ENCODE results near the gene HOXA10. TPM values are rescaled to one million over a fixed set of nuclear protein-coding genes. Genes with fewer than 3 reads are reported as not detected.

Gene HOXA10
- total RNA-seq, 6 experiments from 2014 or later: 38.9 to 43.5 (median 41.1) TPM

GRCh38 chr7:27215356-27215755 is 41.2 kb upstream of the HOXA10 start:
- TF ChIP-seq CTCF (IDR thresholded peaks at IDR 0.05): no peak
- no peaks in the 10 kb centered on the region for H3K9me3 Mint-ChIP-seq
- no peak for DNase-seq
- H3K4me1 Mint-ChIP-seq (ENCODE audit: low read depth): peaks cover 11% of the 10 kb centered on the region
- no peak overlapping the region for H3K27ac Mint-ChIP-seq
- peaks cover 13% of the 10 kb centered on the region for H3K27me3 Mint-ChIP-seq (ENCODE audit: insufficient read depth)
- no peaks in the 10 kb centered on the region for H3K36me3 Mint-ChIP-seq (ENCODE audit: low read depth)
- no peak overlapping the region for H3K4me3 Mint-ChIP-seq

DNA sequence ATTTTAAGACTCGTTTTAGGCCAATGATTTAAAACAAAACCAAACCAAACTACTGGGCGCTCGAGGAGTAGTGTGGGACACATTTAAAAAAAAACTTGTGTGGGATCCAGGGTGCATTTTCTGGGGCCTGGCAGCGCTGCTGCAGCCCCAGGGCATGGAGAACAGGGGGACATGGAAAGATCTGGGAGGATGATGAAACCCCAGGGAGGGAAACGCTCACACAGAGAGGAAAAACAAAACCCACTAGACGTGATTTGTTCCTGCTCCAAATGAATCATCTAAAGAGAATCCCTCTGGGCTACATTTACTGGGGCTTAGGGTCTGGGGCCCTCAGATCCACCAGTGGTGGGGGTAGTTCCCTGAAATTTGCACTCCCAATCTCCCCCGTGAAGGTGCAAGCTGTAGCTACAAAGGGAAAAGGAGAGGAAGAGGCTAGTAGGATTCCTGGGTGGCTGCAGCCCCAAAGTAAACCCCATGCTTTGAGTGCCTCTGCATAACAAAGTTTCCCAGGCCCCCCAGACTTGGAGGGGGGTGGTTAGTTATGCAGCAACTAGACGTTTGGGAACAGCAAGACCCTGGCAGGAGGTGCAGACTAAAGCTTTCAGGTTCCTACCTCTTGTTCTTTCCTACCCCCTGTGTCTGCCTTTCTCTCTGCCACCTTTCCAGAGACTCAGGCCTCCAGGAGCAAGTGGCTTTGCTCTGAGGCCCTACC is 40.3 kb upstream of the HOXA10 start:
- Mint-ChIP-seq H3K36me3 (ENCODE audit: low read depth) (no peaks in the 10 kb centered on the region), H3K27ac (no peak overlapping the region; the same call in 1 of the 2 replicates), H3K4me1 (ENCODE audit: low read depth) (peaks cover 14% of the 10 kb centered on the region), H3K4me3 (no peak overlapping the region), H3K9me3 (no peaks in the 10 kb centered on the region), H3K27me3 (ENCODE audit: insufficient read depth) (peaks cover 6% of the 10 kb centered on the region)
- TF ChIP-seq CTCF (IDR thresholded peaks at IDR 0.05): no peak
- DNase-seq: no peak

DNA sequence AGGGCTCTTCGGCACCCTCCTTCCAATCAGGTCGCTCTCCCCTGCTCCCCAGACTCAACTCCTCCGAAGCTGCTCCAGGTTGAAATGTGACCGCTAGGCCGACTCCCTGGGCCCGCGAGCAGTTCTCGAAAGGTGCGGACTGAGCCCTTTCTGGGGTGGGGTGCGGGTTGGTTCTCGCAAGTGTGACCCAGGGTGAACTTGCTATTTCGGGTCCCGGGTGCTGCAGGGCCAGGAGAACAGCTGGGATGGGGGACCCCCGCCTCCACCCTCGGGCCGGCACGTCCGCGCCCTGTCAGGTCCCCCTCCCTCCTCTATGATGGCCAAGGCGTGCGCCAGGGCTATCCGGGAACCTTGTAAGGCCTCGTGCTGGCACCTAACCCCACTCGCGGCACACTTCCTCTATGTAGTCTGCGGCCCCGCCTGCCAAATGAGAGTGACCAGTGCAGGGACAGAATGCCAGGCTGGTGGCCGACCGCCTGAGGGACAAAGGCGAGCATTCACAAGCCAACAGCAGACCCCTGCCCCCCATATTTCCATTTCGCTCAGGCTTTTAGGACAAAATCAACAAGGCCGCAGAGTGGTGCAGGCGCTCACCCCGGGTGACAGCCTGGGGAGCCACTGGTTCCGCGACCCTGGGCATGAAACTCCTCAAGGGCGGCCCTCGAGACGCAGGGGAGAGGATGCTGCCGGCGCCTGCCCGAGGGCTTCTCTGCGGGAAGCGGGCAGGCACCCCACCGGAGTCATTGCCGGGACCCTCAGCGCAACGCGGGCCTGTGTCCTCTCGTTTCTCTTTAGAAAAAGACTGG is 39.5 kb upstream of the HOXA10 start:
- no peaks in the 10 kb centered on the region for H3K36me3 Mint-ChIP-seq (ENCODE audit: low read depth)
- no peak overlapping the region for H3K27ac Mint-ChIP-seq
- TF ChIP-seq CTCF (IDR thresholded peaks at IDR 0.05): no peak
- peaks cover 6% of the 10 kb centered on the region for H3K27me3 Mint-ChIP-seq (ENCODE audit: insufficient read depth)
- H3K9me3 Mint-ChIP-seq: no peaks in the 10 kb centered on the region
- H3K4me3 Mint-ChIP-seq: no peak overlapping the region
- peaks cover 14% of the 10 kb centered on the region for H3K4me1 Mint-ChIP-seq (ENCODE audit: low read depth)
- DNase-seq: no peak

- no peak for DNase-seq
- Mint-ChIP-seq H3K9me3 (no peaks in the 10 kb centered on the region), H3K36me3 (ENCODE audit: low read depth) (no peaks in the 10 kb centered on the region), H3K27me3 (ENCODE audit: insufficient read depth) (peaks cover 6% of the 10 kb centered on the region), H3K27ac (no peak overlapping the region), H3K4me3 (no peak overlapping the region), H3K4me1 (ENCODE audit: low read depth) (peaks cover 14% of the 10 kb centered on the region)
- no peak for TF ChIP-seq CTCF (IDR thresholded peaks at IDR 0.05)
Measured at GRCh38 chr7:27212497-27213432, 38.6 kb upstream of the HOXA10 start.

DNA sequence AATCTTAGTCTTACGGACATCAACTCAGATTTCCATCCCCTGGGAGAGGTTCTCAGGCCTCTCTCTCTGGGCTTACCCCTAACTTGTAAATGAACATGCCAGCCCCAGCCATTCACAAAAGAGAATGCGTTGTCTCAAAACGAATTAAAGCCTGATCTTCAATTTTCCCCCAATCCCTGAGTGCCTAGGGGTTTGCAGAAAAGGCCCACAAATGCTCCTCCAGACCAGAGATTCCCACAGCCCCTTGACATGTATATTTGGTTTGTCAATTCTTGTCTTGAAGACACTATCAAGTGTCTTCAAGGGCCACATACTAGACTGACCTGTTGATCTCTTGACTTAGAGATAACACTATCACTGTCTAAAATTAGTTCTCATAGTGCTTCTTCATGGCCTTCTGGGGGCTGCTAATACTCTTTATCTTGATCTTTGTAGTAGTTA is 37.7 kb upstream of the HOXA10 start:
- peaks cover 6% of the 10 kb centered on the region for H3K27me3 Mint-ChIP-seq (ENCODE audit: insufficient read depth)
- H3K4me1 Mint-ChIP-seq (ENCODE audit: low read depth): peaks cover 14% of the 10 kb centered on the region

More for the DNA sequence above, 37.7 kb upstream of the HOXA10 start:
- Mint-ChIP-seq H3K36me3 (ENCODE audit: low read depth) (no peaks in the 10 kb centered on the region), H3K9me3 (no peaks in the 10 kb centered on the region), H3K27ac (no peak overlapping the region), H3K4me3 (no peak overlapping the region)
- no peak for TF ChIP-seq CTCF (IDR thresholded peaks at IDR 0.05)
- DNase-seq: no peak

Data from HFFc6 (cell line).